ENCODE measurements around the gene SLC24A1.

DNA sequence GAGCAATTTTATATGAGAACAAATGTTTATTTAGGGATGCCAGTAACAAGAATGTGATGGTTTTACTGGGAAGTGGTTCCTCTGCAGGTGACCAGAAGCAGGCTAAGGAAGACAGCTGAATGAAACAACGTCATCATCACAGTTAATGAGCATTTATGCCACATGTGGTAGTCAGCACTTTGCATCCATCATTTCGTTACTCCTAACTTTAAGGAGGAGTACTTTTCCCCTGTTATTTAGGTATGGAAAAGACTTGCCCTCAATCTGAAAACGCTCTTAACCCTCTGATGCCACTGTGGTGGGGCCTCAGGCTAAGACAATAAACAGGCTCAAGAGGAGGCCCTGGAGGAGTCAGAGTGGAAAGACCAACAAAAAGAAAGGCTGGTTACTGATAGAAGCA is 42.0 kb upstream of the SLC24A1 start:
- TF ChIP-seq, protein P1, sequence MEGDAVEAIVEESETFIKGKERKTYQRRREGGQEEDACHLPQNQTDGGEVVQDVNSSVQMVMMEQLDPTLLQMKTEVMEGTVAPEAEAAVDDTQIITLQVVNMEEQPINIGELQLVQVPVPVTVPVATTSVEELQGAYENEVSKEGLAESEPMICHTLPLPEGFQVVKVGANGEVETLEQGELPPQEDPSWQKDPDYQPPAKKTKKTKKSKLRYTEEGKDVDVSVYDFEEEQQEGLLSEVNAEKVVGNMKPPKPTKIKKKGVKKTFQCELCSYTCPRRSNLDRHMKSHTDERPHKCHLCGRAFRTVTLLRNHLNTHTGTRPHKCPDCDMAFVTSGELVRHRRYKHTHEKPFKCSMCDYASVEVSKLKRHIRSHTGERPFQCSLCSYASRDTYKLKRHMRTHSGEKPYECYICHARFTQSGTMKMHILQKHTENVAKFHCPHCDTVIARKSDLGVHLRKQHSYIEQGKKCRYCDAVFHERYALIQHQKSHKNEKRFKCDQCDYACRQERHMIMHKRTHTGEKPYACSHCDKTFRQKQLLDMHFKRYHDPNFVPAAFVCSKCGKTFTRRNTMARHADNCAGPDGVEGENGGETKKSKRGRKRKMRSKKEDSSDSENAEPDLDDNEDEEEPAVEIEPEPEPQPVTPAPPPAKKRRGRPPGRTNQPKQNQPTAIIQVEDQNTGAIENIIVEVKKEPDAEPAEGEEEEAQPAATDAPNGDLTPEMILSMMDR (IDR thresholded peaks at IDR 0.05), result no peak
- no peak for TF ChIP-seq POLR2A (IDR thresholded peaks at IDR 0.05)
